Myocyte (in vitro differentiated cells): ENCODE measurements around the gene MAP2K5. TPM values are rescaled to one million over a fixed set of nuclear protein-coding genes. Genes with fewer than 3 reads are reported as not detected.
A peak's percentile ranks its signal among the peaks of the same experiment; 100 is the strongest.
"Not testable (repeated sequence)": the region's sequence is repeated elsewhere in the genome, so short reads cannot be mapped to it uniquely, and the experiment has no call there.

ENCODE experiments used
- DNase-seq: peaks from one replicate; pipeline ENCODE4 v3.0.0-alpha.2; 2012; ENCODE audit warnings: low read depth
- total RNA-seq: library from RNA; depleted of rRNA; stranded (reverse); fragments of >200 nt; gene quantifications from 2 replicates; pipeline ENCODE4 v1.2.3, GENCODE V29; 2014

MAP2K5 gene
- total RNA-seq, 1 donor from 2014 or later = 8.9 TPM

DNA sequence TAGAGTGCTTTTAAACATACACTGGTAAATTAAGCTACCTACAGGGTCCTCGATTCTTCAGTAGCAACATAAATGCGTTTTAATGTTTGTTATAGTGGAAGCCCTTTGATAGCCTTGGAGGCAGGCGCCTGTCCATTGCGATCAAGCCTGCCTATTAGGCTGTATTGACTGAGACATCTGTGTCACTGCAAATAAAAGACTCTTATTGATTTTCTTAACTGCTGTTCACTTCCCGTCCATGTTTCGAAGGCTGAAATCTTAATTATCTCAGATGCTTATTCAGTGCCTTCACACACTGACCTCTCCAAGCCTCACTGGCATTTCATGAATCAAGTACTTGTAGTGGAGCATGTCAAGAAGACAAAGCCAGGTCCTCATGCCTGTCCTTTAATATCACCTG is 51.1 kb downstream of the MAP2K5 start:
- no peak for DNase-seq

GRCh38 chr15:67594770-67595169 is 52.3 kb downstream of the MAP2K5 start:
- no peak for DNase-seq

DNA sequence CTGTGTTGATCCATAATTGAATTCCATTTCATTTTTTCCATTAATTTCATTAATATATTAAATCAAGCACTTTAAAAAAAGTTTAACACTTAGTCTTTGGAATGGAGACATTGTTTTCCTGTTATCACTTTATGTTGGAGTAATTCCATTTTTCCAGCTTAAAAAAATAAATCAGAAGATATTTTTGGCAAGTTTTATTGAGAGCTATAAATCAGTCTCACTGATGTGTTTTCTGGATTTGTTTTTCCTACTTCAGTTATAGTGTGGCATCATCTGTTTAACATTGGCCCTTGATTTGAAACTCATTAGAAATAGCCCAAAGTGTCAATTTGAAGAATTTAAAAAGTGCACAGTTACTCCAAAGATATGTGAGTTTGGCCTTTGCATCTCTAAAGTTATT is 53.1 kb downstream of the MAP2K5 start:
- no peak for DNase-seq

DNA sequence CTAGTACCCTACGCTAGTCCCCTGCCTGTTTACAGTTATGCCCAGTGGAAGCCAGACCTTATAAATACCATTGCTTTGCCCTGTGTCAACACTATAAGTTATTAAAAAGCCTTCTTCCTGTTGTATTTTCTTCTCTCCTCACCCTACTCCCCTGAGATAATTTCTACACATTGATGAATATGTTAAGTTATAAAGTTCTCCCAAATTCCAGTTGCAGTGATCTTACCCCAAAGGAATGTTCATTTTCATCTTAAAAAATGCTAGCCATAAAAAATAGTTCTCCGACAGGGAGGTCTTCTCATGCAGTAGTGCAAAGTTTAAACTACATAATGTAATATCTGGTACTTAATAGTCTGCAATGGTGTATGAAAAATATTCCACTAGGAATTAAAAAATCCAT is 58.6 kb downstream of the MAP2K5 start:
- no peak for DNase-seq

GRCh38 chr15:67603063-67603462 is 60.6 kb downstream of the MAP2K5 start:
- DNase-seq = no peak

- DNase-seq = no peak
These were observed 63.4 kb downstream of the MAP2K5 start for GRCh38 chr15:67605871-67606270.

DNA sequence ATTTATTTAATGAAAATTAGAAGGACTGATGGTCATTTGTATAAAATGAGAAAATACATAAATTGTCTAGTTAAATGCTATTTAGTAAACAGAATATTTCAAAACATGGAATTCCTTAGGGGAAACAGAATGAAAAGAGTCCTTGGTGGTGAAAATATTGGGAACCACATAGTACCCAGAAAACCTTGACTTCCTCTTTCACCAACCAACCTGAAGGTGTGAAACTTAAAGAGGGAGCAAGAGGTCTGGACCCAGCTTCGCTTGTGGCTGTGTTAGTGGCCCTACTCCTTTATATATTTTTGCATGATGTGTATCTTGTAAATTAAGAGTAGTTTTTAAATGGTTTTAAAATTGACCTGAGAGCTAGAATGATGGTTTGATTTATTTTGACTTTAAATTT is 64.2 kb downstream of the MAP2K5 start:
- no peak for DNase-seq

GRCh38 chr15:67607329-67607728 is 64.8 kb downstream of the MAP2K5 start:
- DNase-seq = no peak

DNA sequence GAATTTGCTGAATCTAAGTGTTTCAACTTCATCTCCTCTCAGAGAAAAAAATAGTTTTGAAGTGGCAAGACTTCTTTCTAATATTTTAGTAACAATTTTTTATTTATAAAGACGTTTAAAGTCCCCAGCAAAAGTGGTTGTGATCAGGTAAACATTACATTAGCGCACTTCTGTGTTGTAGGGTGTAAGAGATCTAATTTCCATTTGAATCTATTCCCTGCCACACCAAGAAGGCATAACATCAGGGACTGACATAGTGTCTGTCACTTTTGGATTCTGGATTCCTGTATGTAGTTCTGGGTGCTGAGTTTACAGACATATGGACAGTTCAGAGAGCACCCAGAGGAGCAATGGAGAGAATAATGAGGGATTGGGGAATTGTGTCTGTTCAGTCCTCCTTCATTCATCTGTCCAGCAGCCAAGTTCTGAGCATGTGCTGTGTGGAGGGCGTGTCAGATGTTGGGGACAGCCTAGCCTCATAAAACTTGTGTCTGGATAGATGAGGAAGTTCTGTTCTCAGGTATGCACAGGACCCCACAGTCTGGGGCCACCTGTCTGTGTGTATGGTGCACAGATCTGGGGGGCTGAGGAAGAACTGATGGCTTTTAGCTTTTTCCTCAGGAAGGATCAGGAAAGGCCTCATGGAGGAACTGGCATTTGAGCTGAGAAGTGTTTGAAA is 65.6 kb downstream of the MAP2K5 start:
- DNase-seq = no peak

- DNase-seq = no peak
These were observed 66.1 kb downstream of the MAP2K5 start for GRCh38 chr15:67608638-67608959.

- DNase-seq = peak; percentile 18
These were observed 69.2 kb downstream of the MAP2K5 start for GRCh38 chr15:67611370-67612369.

DNA sequence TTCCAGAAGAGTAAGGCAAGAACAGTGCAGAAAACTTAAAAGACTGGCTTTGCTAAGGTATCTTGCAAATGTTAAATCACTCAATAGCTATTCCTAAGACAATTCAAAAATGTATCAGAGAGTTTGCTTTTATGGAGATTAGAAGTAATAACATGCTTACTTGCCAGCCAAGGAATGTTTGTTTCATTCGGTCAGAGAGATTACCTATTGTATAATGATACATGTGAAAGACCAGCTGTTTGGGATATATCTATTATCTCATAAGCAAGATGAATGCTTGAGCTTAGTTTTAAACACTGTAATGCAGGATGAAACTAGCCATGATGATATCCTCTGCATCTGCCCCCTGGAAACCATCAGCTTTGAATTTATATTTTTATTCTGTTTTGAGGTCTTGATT is 70.7 kb downstream of the MAP2K5 start:
- no peak for DNase-seq

DNA sequence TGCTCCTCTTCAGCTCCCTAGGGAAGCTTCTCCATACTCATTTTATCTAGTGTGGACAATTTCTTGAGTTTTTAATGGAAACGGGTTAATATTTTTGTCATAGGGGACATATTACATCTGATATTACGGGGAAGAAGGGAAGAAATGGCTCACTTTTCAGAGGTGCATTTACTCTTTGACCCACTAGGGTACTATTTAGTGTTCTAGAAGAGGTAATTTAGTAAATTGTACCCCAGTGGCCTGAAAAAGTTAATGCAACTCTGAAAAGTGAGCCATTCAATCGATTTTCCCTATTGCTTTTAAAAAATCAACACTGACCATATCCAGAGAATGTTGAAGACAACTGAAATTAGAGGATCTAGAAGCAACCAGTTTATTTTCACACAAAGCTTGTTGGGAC is 71.2 kb downstream of the MAP2K5 start:
- DNase-seq = no peak

GRCh38 chr15:67615131-67615534 is 72.6 kb downstream of the MAP2K5 start:
- DNase-seq = peak; percentile 36

DNA sequence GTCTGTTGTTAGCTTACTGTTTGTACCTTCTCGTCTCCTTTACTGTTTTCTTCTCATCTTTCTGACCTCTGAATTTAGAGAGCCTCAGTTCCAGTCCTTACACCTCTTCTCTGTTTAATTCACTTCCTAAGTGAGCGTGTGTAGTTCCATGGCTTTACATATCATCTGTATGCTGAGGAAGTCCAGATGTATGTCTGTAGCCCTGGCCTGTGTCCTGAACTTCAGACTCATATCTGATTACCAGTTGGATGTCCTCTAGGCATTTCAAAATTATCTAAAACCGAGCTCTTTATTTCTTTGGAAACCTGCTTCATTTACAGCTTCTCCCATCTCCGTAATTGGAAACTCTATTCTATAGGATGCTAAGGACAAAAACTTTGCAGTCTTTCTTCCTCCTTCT is 75.8 kb downstream of the MAP2K5 start:
- DNase-seq = no peak

GRCh38 chr15:67622110-67622509 is 79.6 kb downstream of the MAP2K5 start:
- DNase-seq = no peak

DNA sequence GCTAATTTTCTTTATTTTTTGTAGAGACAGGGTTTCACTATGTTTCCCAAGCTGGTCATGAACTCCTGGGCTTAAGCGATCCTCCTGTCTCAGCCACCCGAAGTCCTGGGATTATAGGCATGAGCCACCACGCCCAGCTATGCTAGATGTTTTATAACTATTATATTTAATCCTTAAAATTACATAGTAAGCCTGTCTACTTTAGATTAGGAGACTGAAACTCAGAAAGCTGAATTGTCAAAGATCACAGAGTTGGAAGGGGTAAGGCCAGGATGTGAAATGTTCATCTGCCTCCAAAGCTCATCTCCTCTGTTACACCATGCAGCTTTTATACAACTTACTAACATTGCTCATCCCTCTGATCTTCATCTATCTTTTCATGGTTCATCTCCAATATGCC is 89.8 kb downstream of the MAP2K5 start:
- no peak for DNase-seq

DNA sequence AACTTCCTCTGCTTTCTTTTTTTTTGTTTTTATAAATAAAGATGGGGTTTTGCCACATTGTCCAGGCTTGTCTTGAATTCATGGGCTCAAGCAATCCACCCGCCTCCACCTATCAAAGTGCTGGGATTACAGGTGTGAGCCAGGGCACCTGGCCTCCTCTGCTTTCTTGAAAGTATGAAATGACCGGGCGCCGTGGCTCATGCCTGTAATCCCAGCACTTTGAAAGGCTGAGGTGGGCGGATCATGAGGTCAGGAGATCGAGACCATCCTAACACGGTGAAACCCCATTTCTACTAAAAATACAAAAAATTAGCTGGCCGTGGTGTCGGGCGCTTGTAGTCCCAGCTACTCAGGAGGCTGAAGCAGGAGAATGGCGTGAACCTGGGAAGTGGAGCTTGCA is 93.4 kb downstream of the MAP2K5 start:
- not testable (repeated sequence) for DNase-seq

GRCh38 chr15:67639591-67639990 is 97.1 kb downstream of the MAP2K5 start:
- no peak for DNase-seq

DNA sequence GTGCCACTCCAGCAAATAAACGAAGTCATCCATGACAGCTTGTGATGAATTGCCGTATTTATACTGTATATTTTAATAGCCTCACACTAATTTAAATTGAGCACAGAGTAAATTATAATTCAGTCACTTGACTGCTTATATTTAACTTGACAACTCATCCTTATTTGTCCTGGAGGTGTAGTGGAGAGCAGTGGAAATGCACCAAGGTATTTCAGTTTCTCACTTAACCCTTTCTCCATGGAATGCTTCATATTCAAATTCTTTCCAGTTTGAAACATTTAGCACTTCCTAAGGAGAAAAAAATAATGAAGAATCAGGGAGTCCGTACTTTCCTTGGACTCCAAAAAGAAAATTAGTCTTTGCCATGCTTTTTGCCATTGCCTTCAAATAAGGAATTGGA is 99.0 kb downstream of the MAP2K5 start:
- no peak for DNase-seq

DNA sequence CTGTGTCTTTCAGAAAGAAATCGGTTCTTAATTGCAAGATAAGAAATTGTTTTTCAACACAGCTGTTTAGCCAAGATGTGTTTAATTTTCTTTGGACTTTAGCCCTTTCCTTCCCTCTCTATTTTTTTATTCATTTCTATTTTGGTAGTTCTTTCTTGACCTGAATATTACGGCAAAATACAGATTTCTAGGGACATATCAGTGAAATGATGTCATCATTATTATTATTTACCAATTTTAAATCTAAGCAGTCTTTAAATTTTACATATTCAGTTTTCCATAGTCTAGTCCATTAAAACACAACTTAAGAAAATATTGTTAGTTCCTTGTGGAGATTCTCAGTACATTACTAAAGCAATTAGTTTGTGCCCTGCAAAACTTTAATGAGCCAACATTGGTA is 104.3 kb downstream of the MAP2K5 start:
- DNase-seq = no peak

DNA sequence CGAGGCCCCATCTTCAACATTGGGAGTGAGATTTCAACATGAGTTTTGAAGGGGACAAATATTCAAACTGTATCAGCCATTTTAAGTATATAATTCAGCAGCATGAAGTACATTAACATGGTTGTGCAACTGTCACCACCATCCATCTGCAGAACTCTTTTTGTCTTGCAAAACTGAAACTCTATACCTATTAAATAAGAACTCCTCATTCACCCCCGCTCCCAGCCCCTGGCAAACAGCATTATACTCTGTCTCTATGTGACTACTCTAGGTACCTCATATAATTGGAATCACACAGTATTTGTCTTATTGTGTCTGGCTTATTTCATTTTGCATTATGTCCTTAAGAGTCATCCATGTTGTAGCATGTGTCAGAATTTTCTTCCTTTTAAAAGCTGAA is 110.1 kb downstream of the MAP2K5 start:
- no peak for DNase-seq

GRCh38 chr15:67660446-67660845 is 117.9 kb downstream of the MAP2K5 start:
- DNase-seq = no peak
